Mesenchymal stem cell (in vitro differentiated cells and primary cell): ENCODE measurements around the gene SNRNP70.

ENCODE experiments used
- DNase-seq: peaks from one replicate; pipeline ENCODE4 v3.0.0-alpha.2; 2013
- H2AFZ ChIP-seq: one replicate; pipeline ENCODE4 v1.6.1; 2013; ENCODE audit warnings: low read depth, mild to moderate bottlenecking, control low read depth, inconsistent platforms, low read length, moderate library complexity
- H2AK5ac ChIP-seq: 2 replicates; pipeline ENCODE4 v1.6.1; 2013; ENCODE audit warnings: low read length, moderate library complexity, mild to moderate bottlenecking, inconsistent platforms; ENCODE audit not compliant: severe bottlenecking
- H2BK120ac ChIP-seq: one replicate; pipeline ENCODE4 v1.6.1; 2013; ENCODE audit warnings: low read depth, mild to moderate bottlenecking, inconsistent platforms, low read length, moderate library complexity
- H2BK12ac ChIP-seq, 2 experiments: one replicate each; pipeline ENCODE4 v1.6.1; 2013; ENCODE audit warnings: inconsistent platforms in 2 of 2, low read length in 2 of 2, mild to moderate bottlenecking in 2 of 2, moderate library complexity in 2 of 2, control low read depth in 1 of 2
- H2BK15ac ChIP-seq: one replicate; pipeline ENCODE4 v1.6.1; 2013; ENCODE audit warnings: mild to moderate bottlenecking, low read depth, inconsistent platforms; ENCODE audit not compliant: poor library complexity, severe bottlenecking
- H2BK5ac ChIP-seq: 2 replicates; pipeline ENCODE4 v1.6.1; 2013; ENCODE audit warnings: low read depth, mild to moderate bottlenecking, low read length, control low read depth, inconsistent platforms; ENCODE audit not compliant: poor library complexity, severe bottlenecking
- H3K14ac ChIP-seq, 2 experiments: one replicate each; pipeline ENCODE4 v1.6.1; 2013; ENCODE audit warnings: inconsistent platforms in 2 of 2, low read length in 2 of 2, control low read depth in 1 of 2, mild to moderate bottlenecking in 1 of 2, moderate library complexity in 1 of 2
- H3K18ac ChIP-seq, 2 experiments: one replicate each; pipeline ENCODE4 v1.6.1; 2013; ENCODE audit warnings: inconsistent platforms in 2 of 2, low read length in 2 of 2, control low read depth in 1 of 2, low read depth in 1 of 2, mild to moderate bottlenecking in 1 of 2
- H3K23ac ChIP-seq, 2 experiments: one replicate each; pipeline ENCODE4 v1.6.1; 2013; ENCODE audit warnings: inconsistent platforms in 2 of 2, low read length in 2 of 2, mild to moderate bottlenecking in 2 of 2, moderate library complexity in 2 of 2, control low read depth in 1 of 2
- H3K27ac ChIP-seq: 2 replicates; pipeline ENCODE4 v1.5.1; 2013; ENCODE audit warnings: mild to moderate bottlenecking, moderate library complexity, low read length, control low read depth, inconsistent platforms; ENCODE audit not compliant: poor library complexity, severe bottlenecking
- H3K27me3 ChIP-seq, 2 experiments: 2 replicates each; pipeline versions ENCODE4 v1.6.1 to v1.7.0; 2013; ENCODE audit warnings: low read length in 2 of 2, mild to moderate bottlenecking in 2 of 2, moderate library complexity in 2 of 2, control low read depth in 1 of 2, inconsistent platforms in 1 of 2; ENCODE audit not compliant: control insufficient read depth in 1 of 2, insufficient read depth in 1 of 2
- H3K36me3 ChIP-seq, 2 experiments: 2 replicates each; pipeline versions ENCODE4 v1.6.1 to v1.7.0; 2013; ENCODE audit warnings: low read length in 2 of 2, control low read depth in 1 of 2, inconsistent platforms in 1 of 2, low read depth in 1 of 2, mild to moderate bottlenecking in 1 of 2; ENCODE audit not compliant: insufficient read depth in 2 of 2, control insufficient read depth in 1 of 2
- H3K4ac ChIP-seq, 2 experiments: one replicate each; pipeline ENCODE4 v1.6.1; 2013; ENCODE audit warnings: inconsistent platforms in 2 of 2, low read length in 2 of 2, mild to moderate bottlenecking in 2 of 2, moderate library complexity in 2 of 2, control low read depth in 1 of 2, low read depth in 1 of 2
- H3K4me1 ChIP-seq: 2 replicates; pipeline ENCODE4 v1.6.1; 2013; ENCODE audit warnings: low read depth, low read length, control low read depth; ENCODE audit not compliant: control insufficient read depth, insufficient read depth
- H3K4me2 ChIP-seq: 2 replicates; pipeline ENCODE4 v1.6.1; 2013; ENCODE audit warnings: low read length, mild to moderate bottlenecking, inconsistent platforms; ENCODE audit not compliant: poor library complexity, severe bottlenecking
- H3K4me3 ChIP-seq, 2 experiments: 2 replicates each; pipeline versions ENCODE4 v1.5.1 to v1.7.0; 2013; ENCODE audit warnings: low read length in 2 of 2, mild to moderate bottlenecking in 2 of 2, control low read depth in 1 of 2, low read depth in 1 of 2; ENCODE audit not compliant: insufficient read depth in 1 of 2
- H3K79me1 ChIP-seq: replicated peaks from 2 replicates; pipeline ENCODE4 v1.6.1; 2013; ENCODE audit warnings: mild to moderate bottlenecking, control low read depth, low read length, inconsistent platforms; ENCODE audit not compliant: poor library complexity, severe bottlenecking
- H3K9ac ChIP-seq: 2 replicates; pipeline ENCODE4 v1.7.0; 2013; ENCODE audit warnings: mild to moderate bottlenecking, low read length, moderate library complexity
- H3K9me3 ChIP-seq: 2 replicates; pipeline ENCODE4 v1.7.0; 2013; ENCODE audit warnings: mild to moderate bottlenecking, low read length; ENCODE audit not compliant: control insufficient read depth
- H4K8ac ChIP-seq: one replicate; pipeline ENCODE4 v1.6.1; 2013; ENCODE audit warnings: inconsistent platforms, mild to moderate bottlenecking, low read length, moderate library complexity
- H4K91ac ChIP-seq: one replicate; pipeline ENCODE4 v1.6.1; 2013; ENCODE audit warnings: mild to moderate bottlenecking, low read length, inconsistent platforms
- WGBS: methylation state at CpG from one replicate; pipeline ENCODE4 v1.1.7; 2013; ENCODE audit warnings: mixed read lengths; 5-methylcytosine and 5-hydroxymethylcytosine counted together

Gene SNRNP70

GRCh38 chr19:49085868-49086232 lies 599 bp downstream of the SNRNP70 start:
- peak overlapping the region; percentile 89 for H3K4me2 ChIP-seq
- no peak overlapping the region for H2BK12ac ChIP-seq
- peak overlapping the region; percentile 98 for H3K9ac ChIP-seq
- peaks cover 18% of the 10 kb centered on the region for H3K4me1 ChIP-seq
- H2BK15ac ChIP-seq: no peak overlapping the region
- no peaks in the 10 kb centered on the region for H3K9me3 ChIP-seq
- no peak overlapping the region for H2AK5ac ChIP-seq
- no peak overlapping the region for H4K91ac ChIP-seq
- H3K27me3 ChIP-seq: no peaks in the 10 kb centered on the region
- H3K23ac ChIP-seq: no peak overlapping the region
- peak overlapping the region; percentile 40 for H2BK5ac ChIP-seq
- peak overlapping the region; percentile 64 for H3K27ac ChIP-seq
- no peak overlapping the region for H4K8ac ChIP-seq
- 7% methylated on average over 14 of the region's 14 CpGs for WGBS
- peak overlapping the region; percentile 32 to 62 for H3K4ac ChIP-seq
- H3K79me1 ChIP-seq: peaks cover 2% of the 10 kb centered on the region
- no peak overlapping the region for H2AFZ ChIP-seq
- peak overlapping the region; percentile 42 for H2BK120ac ChIP-seq
- H3K18ac ChIP-seq: peak overlapping the region; percentile 85 to 89
- H3K36me3 ChIP-seq: peaks cover 29 to 30% of the 10 kb centered on the region in 2 experiments
- DNase-seq: no peak
- peak overlapping the region in 1 of 2 experiments; percentile 12 for H3K14ac ChIP-seq
- H3K4me3 ChIP-seq: peak overlapping the region; percentile 72 to 95

GRCh38 chr19:49086296-49086695 lies 1.0 kb downstream of the SNRNP70 start:
- Histone ChIP-seq H2AK5ac (no peak overlapping the region), H3K27me3 (no peaks in the 10 kb centered on the region), H2BK120ac (no peak overlapping the region), H3K9ac (peak overlapping the region; percentile 98), H3K18ac (no peak overlapping the region), H4K91ac (no peak overlapping the region), H2BK15ac (no peak overlapping the region), H3K4me2 (peak overlapping the region; percentile 89), H3K4me1 (peaks cover 18% of the 10 kb centered on the region), H4K8ac (no peak overlapping the region), H3K23ac (no peak overlapping the region), H2BK12ac (peak overlapping the region in 1 of 2 experiments; percentile 6), H3K79me1 (peaks cover 2% of the 10 kb centered on the region), H2BK5ac (no peak overlapping the region), H3K14ac (no peak overlapping the region), H3K36me3 (peaks cover 34 to 35% of the 10 kb centered on the region in 2 experiments), H3K27ac (no peak overlapping the region), H2AFZ (no peak overlapping the region), H3K4me3 (peak overlapping the region; percentile 72 to 95), H3K4ac (no peak overlapping the region), H3K9me3 (no peaks in the 10 kb centered on the region)
- no peak for DNase-seq
- WGBS: 82% methylated on average over 10 of the region's 11 CpGs

- H3K27ac ChIP-seq: no peak overlapping the region
- no peak overlapping the region for H3K14ac ChIP-seq
- no peak overlapping the region for H3K4me3 ChIP-seq
- no peak overlapping the region for H3K4me2 ChIP-seq
- H4K8ac ChIP-seq: no peak overlapping the region
- H3K79me1 ChIP-seq: peaks cover 10% of the 10 kb centered on the region
- H3K36me3 ChIP-seq: peaks cover 78 to 84% of the 10 kb centered on the region in 2 experiments
- no peak overlapping the region for H2BK120ac ChIP-seq
- WGBS: 96% methylated on average over 16 of the region's 17 CpGs
- H3K23ac ChIP-seq: no peak overlapping the region
- H3K9me3 ChIP-seq: no peaks in the 10 kb centered on the region
- no peaks in the 10 kb centered on the region for H3K27me3 ChIP-seq
- DNase-seq: no peak
- no peak overlapping the region for H2BK5ac ChIP-seq
- H2AFZ ChIP-seq: no peak overlapping the region
- H4K91ac ChIP-seq: no peak overlapping the region
- H2BK12ac ChIP-seq: no peak overlapping the region
- H2AK5ac ChIP-seq: no peak overlapping the region
- no peak overlapping the region for H3K18ac ChIP-seq
- no peak overlapping the region for H3K4ac ChIP-seq
- no peak overlapping the region for H3K9ac ChIP-seq
- no peak overlapping the region for H2BK15ac ChIP-seq
- peaks cover 12% of the 10 kb centered on the region for H3K4me1 ChIP-seq
Observed at GRCh38 chr19:49091391-49092038, 6.3 kb downstream of the SNRNP70 start.

GRCh38 chr19:49092686-49093085 lies 7.4 kb downstream of the SNRNP70 start:
- no peak overlapping the region for H3K9ac ChIP-seq

More at GRCh38 chr19:49092686-49093085, 7.4 kb downstream of the SNRNP70 start:
- no peaks in the 10 kb centered on the region for H3K9me3 ChIP-seq
- no peak for DNase-seq
- no peak overlapping the region for H3K4me2 ChIP-seq
- H3K79me1 ChIP-seq: peaks cover 10% of the 10 kb centered on the region
- H3K36me3 ChIP-seq: peaks cover 83 to 89% of the 10 kb centered on the region in 2 experiments
- no peak overlapping the region for H2BK12ac ChIP-seq
- H3K23ac ChIP-seq: no peak overlapping the region
- H3K27ac ChIP-seq: no peak overlapping the region
- H2BK5ac ChIP-seq: no peak overlapping the region
- WGBS: 97% methylated on average over 6 of the region's 6 CpGs
- H2BK120ac ChIP-seq: no peak overlapping the region
- no peak overlapping the region for H2BK15ac ChIP-seq
- H3K4me3 ChIP-seq: no peak overlapping the region
- H2AK5ac ChIP-seq: no peak overlapping the region
- H4K8ac ChIP-seq: no peak overlapping the region
- no peak overlapping the region for H3K14ac ChIP-seq
- no peak overlapping the region for H2AFZ ChIP-seq
- H3K4ac ChIP-seq: no peak overlapping the region
- H4K91ac ChIP-seq: no peak overlapping the region
- no peaks in the 10 kb centered on the region for H3K27me3 ChIP-seq
- H3K18ac ChIP-seq: no peak overlapping the region
- peaks cover 5% of the 10 kb centered on the region for H3K4me1 ChIP-seq
